Measurements from ENCODE around the gene RBM47. TPM values are rescaled to one million over a fixed set of nuclear protein-coding genes. Genes with fewer than 3 reads are reported as not detected.

RBM47 gene
- total RNA-seq, 1 experiment from 2014 or later: 97.9 TPM

- Histone ChIP-seq H3K4me3 (ENCODE audit: insufficient read depth, low read depth, low read length) (no peak overlapping the region), H3K27me3 (ENCODE audit: control insufficient read depth, insufficient read depth, low read length) (no peaks in the 10 kb centered on the region), H3K36me3 (replicated peaks; ENCODE audit: control insufficient read depth, insufficient read depth, low read length) (peaks cover 3% of the 10 kb centered on the region; the same call in 1 of the 2 replicates)
- DNase-seq: no peak
These were observed 126.7 kb downstream of the RBM47 start for GRCh38 chr4:40502934-40503333.

- no peaks in the 10 kb centered on the region for H3K27me3 ChIP-seq (ENCODE audit: control insufficient read depth, insufficient read depth, low read length)
- peaks cover 3% of the 10 kb centered on the region; the same call in 1 of the 2 replicates for H3K36me3 ChIP-seq (replicated peaks; ENCODE audit: control insufficient read depth, insufficient read depth, low read length)
- H3K4me3 ChIP-seq (ENCODE audit: insufficient read depth, low read depth, low read length): no peak overlapping the region
- no peak for DNase-seq
These were observed 127.4 kb downstream of the RBM47 start for GRCh38 chr4:40502220-40502619.

- Histone ChIP-seq H3K4me3 (ENCODE audit: insufficient read depth, low read depth, low read length) (no peak overlapping the region), H3K36me3 (replicated peaks; ENCODE audit: control insufficient read depth, insufficient read depth, low read length) (peaks cover 3% of the 10 kb centered on the region; the same call in 1 of the 2 replicates), H3K27me3 (ENCODE audit: control insufficient read depth, insufficient read depth, low read length) (no peaks in the 10 kb centered on the region)
- DNase-seq: no peak
These were observed 128.9 kb downstream of the RBM47 start for GRCh38 chr4:40500781-40501180.

GRCh38 chr4:40493160-40493559, 136.5 kb downstream of the RBM47 start:
- Histone ChIP-seq H3K4me3 (ENCODE audit: insufficient read depth, low read depth, low read length) (no peak overlapping the region), H3K27me3 (ENCODE audit: control insufficient read depth, insufficient read depth, low read length) (no peaks in the 10 kb centered on the region)
- no peak for DNase-seq

GRCh38 chr4:40492691-40493090, 137.0 kb downstream of the RBM47 start:
- Histone ChIP-seq H3K4me3 (ENCODE audit: insufficient read depth, low read depth, low read length) (no peak overlapping the region), H3K27me3 (ENCODE audit: control insufficient read depth, insufficient read depth, low read length) (no peaks in the 10 kb centered on the region)
- DNase-seq: no peak

More at GRCh38 chr4:40493160-40493559, 136.5 kb downstream of the RBM47 start:
- H3K36me3 ChIP-seq (replicated peaks; ENCODE audit: control insufficient read depth, insufficient read depth, low read length): no peaks in the 10 kb centered on the region; the same call in 1 of the 2 replicates

GRCh38 chr4:40490481-40490880, 139.2 kb downstream of the RBM47 start:
- Histone ChIP-seq H3K4me3 (ENCODE audit: insufficient read depth, low read depth, low read length) (no peak overlapping the region), H3K27me3 (ENCODE audit: control insufficient read depth, insufficient read depth, low read length) (no peaks in the 10 kb centered on the region), H3K36me3 (replicated peaks; ENCODE audit: control insufficient read depth, insufficient read depth, low read length) (no peaks in the 10 kb centered on the region; the same call in 1 of the 2 replicates)
- no peak for DNase-seq

More at GRCh38 chr4:40492691-40493090, 137.0 kb downstream of the RBM47 start:
- H3K36me3 ChIP-seq (replicated peaks; ENCODE audit: control insufficient read depth, insufficient read depth, low read length): no peaks in the 10 kb centered on the region; the same call in 1 of the 2 replicates

- no peak for DNase-seq
These were observed 139.7 kb downstream of the RBM47 start for GRCh38 chr4:40489961-40490360.

GRCh38 chr4:40486534-40486933, 143.1 kb downstream of the RBM47 start:
- Histone ChIP-seq H3K36me3 (replicated peaks; ENCODE audit: control insufficient read depth, insufficient read depth, low read length) (no peaks in the 10 kb centered on the region), H3K27me3 (ENCODE audit: control insufficient read depth, insufficient read depth, low read length) (no peaks in the 10 kb centered on the region), H3K4me3 (ENCODE audit: insufficient read depth, low read depth, low read length) (no peak overlapping the region)
- no peak for DNase-seq

More at GRCh38 chr4:40489961-40490360, 139.7 kb downstream of the RBM47 start:
- H3K27me3 ChIP-seq (ENCODE audit: control insufficient read depth, insufficient read depth, low read length): no peaks in the 10 kb centered on the region
- no peak overlapping the region for H3K4me3 ChIP-seq (ENCODE audit: insufficient read depth, low read depth, low read length)
- no peaks in the 10 kb centered on the region; the same call in 1 of the 2 replicates for H3K36me3 ChIP-seq (replicated peaks; ENCODE audit: control insufficient read depth, insufficient read depth, low read length)

GRCh38 chr4:40484346-40485090, 145.1 kb downstream of the RBM47 start:
- Histone ChIP-seq H3K36me3 (replicated peaks; ENCODE audit: control insufficient read depth, insufficient read depth, low read length) (no peaks in the 10 kb centered on the region), H3K27me3 (ENCODE audit: control insufficient read depth, insufficient read depth, low read length) (no peaks in the 10 kb centered on the region), H3K4me3 (ENCODE audit: insufficient read depth, low read depth, low read length) (no peak overlapping the region)
- DNase-seq: no peak

GRCh38 chr4:40482985-40483647, 146.5 kb downstream of the RBM47 start:
- Histone ChIP-seq H3K36me3 (replicated peaks; ENCODE audit: control insufficient read depth, insufficient read depth, low read length) (no peaks in the 10 kb centered on the region), H3K4me3 (ENCODE audit: insufficient read depth, low read depth, low read length) (no peak overlapping the region), H3K27me3 (ENCODE audit: control insufficient read depth, insufficient read depth, low read length) (no peaks in the 10 kb centered on the region)
- peak; percentile 37 for DNase-seq

GRCh38 chr4:40481977-40482376, 147.7 kb downstream of the RBM47 start:
- no peaks in the 10 kb centered on the region for H3K36me3 ChIP-seq (replicated peaks; ENCODE audit: control insufficient read depth, insufficient read depth, low read length)
- H3K4me3 ChIP-seq (ENCODE audit: insufficient read depth, low read depth, low read length): no peak overlapping the region
- no peaks in the 10 kb centered on the region for H3K27me3 ChIP-seq (ENCODE audit: control insufficient read depth, insufficient read depth, low read length)
- no peak for DNase-seq

- Histone ChIP-seq H3K27me3 (ENCODE audit: control insufficient read depth, insufficient read depth, low read length) (no peaks in the 10 kb centered on the region), H3K36me3 (replicated peaks; ENCODE audit: control insufficient read depth, insufficient read depth, low read length) (no peaks in the 10 kb centered on the region), H3K4me3 (ENCODE audit: insufficient read depth, low read depth, low read length) (no peak overlapping the region)
- no peak for DNase-seq
These were observed 149.4 kb downstream of the RBM47 start for GRCh38 chr4:40480291-40480690.

GRCh38 chr4:40479378-40479777, 150.3 kb downstream of the RBM47 start:
- DNase-seq: no peak
- Histone ChIP-seq H3K27me3 (ENCODE audit: control insufficient read depth, insufficient read depth, low read length) (no peaks in the 10 kb centered on the region), H3K4me3 (ENCODE audit: insufficient read depth, low read depth, low read length) (no peak overlapping the region), H3K36me3 (replicated peaks; ENCODE audit: control insufficient read depth, insufficient read depth, low read length) (no peaks in the 10 kb centered on the region)

- no peaks in the 10 kb centered on the region for H3K27me3 ChIP-seq (ENCODE audit: control insufficient read depth, insufficient read depth, low read length)
- H3K36me3 ChIP-seq (replicated peaks; ENCODE audit: control insufficient read depth, insufficient read depth, low read length): no peaks in the 10 kb centered on the region
- H3K4me3 ChIP-seq (ENCODE audit: insufficient read depth, low read depth, low read length): no peak overlapping the region
These were observed 154.1 kb downstream of the RBM47 start for GRCh38 chr4:40475609-40476008.

More at GRCh38 chr4:40475609-40476008, 154.1 kb downstream of the RBM47 start:
- no peak for DNase-seq
